Liver (tissue), 9 donors: ENCODE data around the gene HCN2. TPM values are rescaled to one million over a fixed set of nuclear protein-coding genes. Genes with fewer than 3 reads are reported as not detected.

Experiments
- DNase-seq: peaks from one replicate; pipeline ENCODE4 v3.0.0-alpha.2; 2017; ENCODE audit warnings: low spot score
- H3K27ac ChIP-seq, 2 donors: one replicate each; pipeline ENCODE4 v1.7.0; 2013; ENCODE audit warnings: inconsistent platforms in 2 of 2, low read length in 2 of 2, control low read depth in 1 of 2, low read depth in 1 of 2, mild to moderate bottlenecking in 1 of 2
- H3K27me3 ChIP-seq, 4 donors: one replicate each; pipeline versions ENCODE4 v1.6.1 to v1.7.0; 2013; ENCODE audit warnings: low read length in 3 of 4, inconsistent platforms in 1 of 4, mild to moderate bottlenecking in 1 of 4, moderate library complexity in 1 of 4; ENCODE audit not compliant: control insufficient read depth in 4 of 4, insufficient read depth in 4 of 4
- H3K36me3 ChIP-seq, 4 donors: one replicate each; pipeline versions ENCODE4 v1.6.1 to v1.7.0; 2013; ENCODE audit warnings: low read length in 3 of 4, mild to moderate bottlenecking in 3 of 4, low read depth in 1 of 4, moderate library complexity in 1 of 4; ENCODE audit not compliant: control insufficient read depth in 4 of 4, insufficient read depth in 3 of 4
- H3K4me1 ChIP-seq, 4 donors: one replicate each; pipeline versions ENCODE4 v1.6.1 to v1.7.0; 2013; ENCODE audit warnings: low read length in 3 of 4, mild to moderate bottlenecking in 3 of 4, moderate library complexity in 1 of 4; ENCODE audit not compliant: control insufficient read depth in 4 of 4, insufficient read depth in 4 of 4
- H3K4me3 ChIP-seq, 3 donors: one replicate each; pipeline versions ENCODE4 v1.6.1 to v1.7.0; 2013; ENCODE audit warnings: low read length in 3 of 3, control low read depth in 1 of 3, low read depth in 1 of 3, mild to moderate bottlenecking in 1 of 3
- H3K9ac ChIP-seq, 2 donors: one replicate each; pipeline ENCODE4 v1.7.0; 2013; ENCODE audit warnings: low read length in 2 of 2, mild to moderate bottlenecking in 2 of 2, moderate library complexity in 2 of 2, control low read depth in 1 of 2, low read depth in 1 of 2
- H3K9me3 ChIP-seq, 4 donors: one replicate each; pipeline versions ENCODE4 v1.6.1 to v1.7.0; 2013; ENCODE audit warnings: low read length in 3 of 4; ENCODE audit not compliant: control insufficient read depth in 4 of 4
- ATF3 ChIP-seq: IDR thresholded peaks from 2 replicates; pipeline ENCODE4 v1.6.1; 2016; ENCODE audit warnings: antibody characterized with exemption
- CTCF ChIP-seq: fragments of 150-350 bp; IDR thresholded peaks from 2 replicates; pipeline ENCODE4 v1.5.1; 2017; ENCODE audit warnings: improper control_type of control experiment, low read depth, low read length; ENCODE audit not compliant: missing input control
- EGR1 ChIP-seq, 2 donors: IDR thresholded peaks; 2 replicates each; pipeline ENCODE4 v1.6.1; 2016 to 2018; ENCODE audit warnings: antibody characterized with exemption in 2 of 2, low read depth in 2 of 2
- FOXA1 ChIP-seq: IDR thresholded peaks from 2 replicates; pipeline ENCODE4 v1.6.1; 2016; ENCODE audit warnings: antibody characterized with exemption
- FOXA2 ChIP-seq: IDR thresholded peaks from 2 replicates; pipeline ENCODE4 v1.6.1; 2016; ENCODE audit warnings: antibody characterized with exemption
- HNF4A ChIP-seq, 2 donors: conservative IDR thresholded peaks; 2 replicates each; pipeline ENCODE4 v1.6.1; 2016; ENCODE audit warnings: antibody characterized with exemption in 2 of 2, mild to moderate bottlenecking in 2 of 2
- HNF4G ChIP-seq: IDR thresholded peaks from 2 replicates; pipeline ENCODE4 v1.6.1; 2016; ENCODE audit warnings: antibody characterized with exemption
- JUND ChIP-seq, 2 donors: IDR thresholded peaks; 2 replicates each; pipeline ENCODE4 v1.6.1; 2016; ENCODE audit warnings: antibody characterized with exemption in 2 of 2
- RAD21 ChIP-seq, 2 donors: IDR thresholded peaks; 2 replicates each; pipeline ENCODE4 v1.6.1; 2016; ENCODE audit warnings: antibody characterized with exemption in 2 of 2, mild to moderate bottlenecking in 2 of 2
- REST ChIP-seq: IDR thresholded peaks from 2 replicates; pipeline ENCODE4 v1.6.1; 2016; ENCODE audit warnings: antibody characterized with exemption, mild to moderate bottlenecking
- YY1 ChIP-seq: IDR thresholded peaks from 2 replicates; pipeline ENCODE4 v1.6.1; 2016; ENCODE audit warnings: antibody characterized with exemption, mild to moderate bottlenecking
- ZBTB33 ChIP-seq: IDR thresholded peaks from 2 replicates; pipeline ENCODE4 v1.6.1; 2016; ENCODE audit warnings: antibody characterized with exemption
- WGBS: extraction: QIAGEN DNeasy Blood & Tissue Kit; methylation state at CpG from one replicate; pipeline ENCODE4 v1.1.7; 2013; 5-methylcytosine and 5-hydroxymethylcytosine counted together
- polyA plus RNA-seq, 2 donors: library from polyadenylated mRNA; stranded (reverse) in 1 of 2; unstranded in 1 of 2; fragments of 200-250 nt in 1 of 2; fragments of >200 nt in 1 of 2; fragmentation: Nextera tagmentation in 1 of 2; extraction: Ambion mirVana in 1 of 2; gene quantifications; one replicate each; pipeline versions ENCODE4 v1.2.1 to v1.2.3, GENCODE V29; 2013 to 2015
- total RNA-seq, 2 donors: library from RNA; depleted of rRNA; stranded (reverse); fragments of >200 nt; gene quantifications; one replicate each; pipeline ENCODE4 v1.2.3, GENCODE V29; 2014
- donor health status: healthy.
- donor health status: healthy.
- donor health status: healthy.
- donor health status: healthy.
- donor health status: healthy.

Gene HCN2
- total and polyA plus RNA-seq, 4 donors, result 0.05 to 0.17 (median 0.13) TPM; not detected in 1

- peaks cover 14 to 16% (median 15%) of the 10 kb centered on the region in 4 donors for H3K4me1 ChIP-seq
- WGBS, result 94% methylated on average over 11 of the region's 11 CpGs
- no peak overlapping the region for H3K9ac ChIP-seq
Observed at GRCh38 chr19:579842-580155, 9.9 kb upstream of the HCN2 start.

GRCh38 chr19:580274-580835, 9.3 kb upstream of the HCN2 start:
- no peaks in the 10 kb centered on the region for H3K27me3 ChIP-seq
- H3K36me3 ChIP-seq, result peaks cover 9 to 24% (median 13%) of the 10 kb centered on the region in 4 donors
- H3K4me1 ChIP-seq, result peaks cover 9 to 11% (median 10%) of the 10 kb centered on the region in 4 donors
- H3K9me3 ChIP-seq, result no peaks in the 10 kb centered on the region
- TF ChIP-seq EGR1 (IDR thresholded peaks at IDR 0.05; ENCODE audit: low read depth in 2 of 2), result no peak
- TF ChIP-seq HNF4G, result no peak
- no peak for TF ChIP-seq YY1
- TF ChIP-seq ZBTB33, result no peak
- no peak for TF ChIP-seq JUND (IDR thresholded peaks at IDR 0.05)
- TF ChIP-seq RAD21 (IDR thresholded peaks at IDR 0.05), result no peak
- TF ChIP-seq FOXA2, result no peak
- no peak for TF ChIP-seq HNF4A (conservative IDR thresholded peaks at IDR 0.05)
- no peak for TF ChIP-seq ATF3
- no peak for TF ChIP-seq CTCF
- no peak for TF ChIP-seq REST
- no peak for TF ChIP-seq FOXA1
- no peak overlapping the region for H3K4me3 ChIP-seq
- 93% methylated on average over 22 of the region's 22 CpGs for WGBS
- no peak for DNase-seq
- no peak overlapping the region for H3K27ac ChIP-seq
- no peak overlapping the region for H3K9ac ChIP-seq

More at GRCh38 chr19:579842-580155, 9.9 kb upstream of the HCN2 start:
- H3K27me3 ChIP-seq, result no peaks in the 10 kb centered on the region
- H3K9me3 ChIP-seq, result no peaks in the 10 kb centered on the region
- no peak overlapping the region for H3K4me3 ChIP-seq
- DNase-seq, result no peak
- no peak overlapping the region for H3K27ac ChIP-seq
- TF ChIP-seq FOXA2 (no peak), EGR1 (IDR thresholded peaks at IDR 0.05; ENCODE audit: low read depth in 2 of 2) (no peak), HNF4A (conservative IDR thresholded peaks at IDR 0.05) (no peak), HNF4G (no peak)
- peaks cover 9 to 24% (median 13%) of the 10 kb centered on the region in 4 donors for H3K36me3 ChIP-seq
